OCI-M2 (cell line): Measurements from ENCODE around the gene OPA1.
A peak's percentile ranks its signal among the peaks of the same experiment; 100 is the strongest.

Experiments
- DNase-seq: peaks from one replicate; lab custom pipeline; 2025; ENCODE audit not compliant: unreplicated experiment; lab: John Stamatoyannopoulos, UW

The OPA1 gene, protein sequence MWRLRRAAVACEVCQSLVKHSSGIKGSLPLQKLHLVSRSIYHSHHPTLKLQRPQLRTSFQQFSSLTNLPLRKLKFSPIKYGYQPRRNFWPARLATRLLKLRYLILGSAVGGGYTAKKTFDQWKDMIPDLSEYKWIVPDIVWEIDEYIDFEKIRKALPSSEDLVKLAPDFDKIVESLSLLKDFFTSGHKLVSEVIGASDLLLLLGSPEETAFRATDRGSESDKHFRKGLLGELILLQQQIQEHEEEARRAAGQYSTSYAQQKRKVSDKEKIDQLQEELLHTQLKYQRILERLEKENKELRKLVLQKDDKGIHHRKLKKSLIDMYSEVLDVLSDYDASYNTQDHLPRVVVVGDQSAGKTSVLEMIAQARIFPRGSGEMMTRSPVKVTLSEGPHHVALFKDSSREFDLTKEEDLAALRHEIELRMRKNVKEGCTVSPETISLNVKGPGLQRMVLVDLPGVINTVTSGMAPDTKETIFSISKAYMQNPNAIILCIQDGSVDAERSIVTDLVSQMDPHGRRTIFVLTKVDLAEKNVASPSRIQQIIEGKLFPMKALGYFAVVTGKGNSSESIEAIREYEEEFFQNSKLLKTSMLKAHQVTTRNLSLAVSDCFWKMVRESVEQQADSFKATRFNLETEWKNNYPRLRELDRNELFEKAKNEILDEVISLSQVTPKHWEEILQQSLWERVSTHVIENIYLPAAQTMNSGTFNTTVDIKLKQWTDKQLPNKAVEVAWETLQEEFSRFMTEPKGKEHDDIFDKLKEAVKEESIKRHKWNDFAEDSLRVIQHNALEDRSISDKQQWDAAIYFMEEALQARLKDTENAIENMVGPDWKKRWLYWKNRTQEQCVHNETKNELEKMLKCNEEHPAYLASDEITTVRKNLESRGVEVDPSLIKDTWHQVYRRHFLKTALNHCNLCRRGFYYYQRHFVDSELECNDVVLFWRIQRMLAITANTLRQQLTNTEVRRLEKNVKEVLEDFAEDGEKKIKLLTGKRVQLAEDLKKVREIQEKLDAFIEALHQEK

GRCh38 chr3:193592841-193593667, at the start of gene OPA1:
Gene OPA1 (plus strand): TSS chr3:193593208. CDS start chr3:193593378, 170 bp downstream.
- peak; percentile 72 for DNase-seq

- no peak for DNase-seq
These were observed 48.7 kb upstream of the OPA1 start for GRCh38 chr3:193544289-193544688.

DNA sequence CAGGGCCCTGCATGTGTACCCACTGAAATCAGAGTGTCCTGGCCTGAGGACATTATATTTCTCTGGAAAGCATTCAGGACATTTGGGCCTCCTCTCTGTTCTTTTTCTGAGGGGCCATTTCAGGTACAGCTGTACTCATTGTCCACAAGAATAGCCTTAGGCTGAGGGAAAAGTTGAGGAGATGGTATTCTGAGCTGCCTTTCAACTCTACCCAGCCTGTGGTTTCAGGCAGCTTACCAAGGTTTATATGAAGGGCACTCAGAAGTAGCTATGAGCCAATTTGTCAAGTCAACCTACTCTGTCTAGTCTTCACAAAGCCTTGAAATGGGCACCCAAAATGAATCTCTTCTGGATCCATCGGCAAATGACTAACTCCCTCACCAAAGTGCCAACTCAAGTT, 47.7 kb upstream of the OPA1 start:
- DNase-seq: no peak

DNA sequence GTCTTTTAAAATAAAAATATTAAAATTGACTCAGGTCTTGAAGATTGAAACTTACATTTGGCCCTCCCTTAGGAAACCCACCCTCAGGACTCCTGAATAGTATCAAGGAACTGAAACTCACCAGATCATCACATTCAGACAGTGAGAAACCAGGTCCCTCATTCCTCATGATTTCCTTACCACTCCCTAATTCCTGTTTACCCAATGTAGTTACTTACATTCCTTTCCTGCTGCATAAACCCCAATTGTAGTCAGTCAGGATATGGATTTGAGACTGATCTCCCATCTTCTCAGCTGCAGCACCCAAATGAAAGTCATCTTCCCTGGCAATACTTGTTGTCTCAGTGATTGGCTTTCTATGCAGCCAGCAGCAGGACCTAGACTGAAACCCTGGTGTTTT, 46.9 kb upstream of the OPA1 start:
- DNase-seq: no peak

DNA sequence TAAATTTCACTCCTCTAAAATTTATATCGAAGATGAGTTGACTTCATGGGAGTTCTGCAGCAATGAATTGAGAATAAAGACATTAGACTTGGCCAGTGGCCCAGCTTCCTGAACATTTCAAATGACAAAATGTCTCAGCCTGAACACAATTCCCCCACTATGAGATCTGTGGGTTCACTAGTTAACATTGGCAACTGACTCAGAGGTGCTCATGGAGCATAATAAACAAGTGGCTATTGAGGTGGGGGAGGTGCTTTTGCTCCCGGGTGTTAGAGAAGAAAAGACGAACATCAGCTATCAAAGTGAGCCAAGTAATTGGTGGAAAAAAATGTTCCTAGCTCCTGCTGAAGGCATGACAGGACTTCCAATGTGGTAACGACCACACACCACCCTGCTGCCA, 44.6 kb upstream of the OPA1 start:
- no peak for DNase-seq

- no peak for DNase-seq
These were observed 40.1 kb upstream of the OPA1 start for GRCh38 chr3:193552923-193553322.

GRCh38 chr3:193553586-193553985, 39.4 kb upstream of the OPA1 start:
- no peak for DNase-seq

GRCh38 chr3:193554811-193555210, 38.2 kb upstream of the OPA1 start, which contains the start of gene ATP13A4:
Gene ATP13A4 (minus strand): TSS chr3:193554895. CDS start chr3:193554799, 96 bp downstream.
- no peak for DNase-seq

DNA sequence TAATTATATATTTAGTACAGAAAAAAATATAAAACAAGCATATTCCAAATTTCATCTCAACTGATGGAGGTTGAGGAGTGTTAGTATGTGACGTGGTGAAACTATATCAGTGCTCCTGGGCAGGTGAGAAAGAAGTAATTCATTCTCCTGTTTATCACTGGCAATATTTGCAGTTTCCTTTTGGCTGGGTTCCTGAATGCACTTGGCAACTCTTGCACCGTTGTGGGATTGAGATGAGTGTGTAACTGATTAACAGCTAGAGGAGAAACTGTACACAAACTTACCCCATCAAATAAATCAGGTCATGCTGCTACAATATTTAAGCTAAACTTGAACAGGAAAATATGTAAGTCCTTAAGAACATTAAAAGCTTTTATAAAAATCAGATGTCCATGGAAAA, 36.2 kb upstream of the OPA1 start:
- DNase-seq: no peak

- no peak for DNase-seq
These were observed 33.9 kb upstream of the OPA1 start for GRCh38 chr3:193559100-193559499.

GRCh38 chr3:193560091-193560490, 32.9 kb upstream of the OPA1 start:
- no peak for DNase-seq

GRCh38 chr3:193560870-193561269, 32.1 kb upstream of the OPA1 start:
- no peak for DNase-seq

DNA sequence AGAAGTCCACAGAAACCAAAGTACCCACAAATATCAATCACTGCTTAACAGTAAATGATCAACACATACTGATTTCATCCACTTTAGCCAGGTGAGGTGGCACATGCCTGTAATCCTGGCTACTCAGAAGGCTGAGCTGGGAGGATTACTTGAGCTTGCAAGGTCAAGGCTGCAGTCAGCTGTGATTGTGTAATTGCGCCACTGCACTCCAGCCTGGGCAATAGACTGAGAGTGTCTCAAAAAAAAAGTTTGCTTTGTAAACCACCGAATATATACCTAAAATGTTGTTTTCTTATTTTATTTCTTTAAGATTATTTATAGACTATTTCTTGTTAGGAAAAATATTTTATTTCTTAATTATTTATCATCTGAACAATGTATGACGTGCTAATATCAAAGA, 29.6 kb upstream of the OPA1 start:
- no peak for DNase-seq

DNA sequence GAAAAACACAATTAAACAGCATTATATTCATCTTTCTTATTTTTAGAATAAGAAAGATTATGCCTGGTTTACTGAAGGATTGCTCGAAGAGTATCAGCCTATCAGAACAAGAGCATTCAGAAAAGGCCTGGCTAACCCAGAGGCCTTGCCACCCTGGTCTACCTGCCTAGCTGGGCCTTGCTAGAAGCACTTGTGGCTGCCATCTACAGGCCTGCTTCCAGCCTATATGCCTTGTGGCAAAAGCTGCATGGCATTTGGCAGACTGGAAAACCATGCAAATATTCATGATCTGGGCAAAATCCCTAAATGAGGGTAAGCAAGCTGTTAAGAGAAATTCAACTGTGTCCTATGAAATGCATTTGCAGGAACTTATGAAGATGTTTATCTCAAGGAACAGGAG, 29.0 kb upstream of the OPA1 start:
- DNase-seq: no peak

DNA sequence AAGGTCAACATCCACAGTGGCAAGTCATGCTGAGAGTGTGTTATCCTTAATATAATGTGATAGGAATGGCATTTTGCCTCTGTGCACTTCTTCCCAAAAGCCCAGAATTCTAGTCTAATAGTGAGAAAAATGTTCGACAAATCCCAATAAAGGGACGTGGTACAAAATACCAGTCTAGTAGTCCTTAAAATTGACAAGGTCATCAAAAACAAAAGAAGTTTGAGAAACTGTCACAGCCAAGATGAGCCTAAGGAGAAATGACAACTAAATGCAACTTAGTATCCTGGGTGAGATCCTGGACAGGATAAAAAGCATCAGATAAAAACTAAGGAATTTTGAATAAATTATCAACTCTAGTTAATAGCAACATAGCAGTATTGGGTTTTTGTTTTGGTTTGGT, 23.9 kb upstream of the OPA1 start:
- DNase-seq: no peak

DNA sequence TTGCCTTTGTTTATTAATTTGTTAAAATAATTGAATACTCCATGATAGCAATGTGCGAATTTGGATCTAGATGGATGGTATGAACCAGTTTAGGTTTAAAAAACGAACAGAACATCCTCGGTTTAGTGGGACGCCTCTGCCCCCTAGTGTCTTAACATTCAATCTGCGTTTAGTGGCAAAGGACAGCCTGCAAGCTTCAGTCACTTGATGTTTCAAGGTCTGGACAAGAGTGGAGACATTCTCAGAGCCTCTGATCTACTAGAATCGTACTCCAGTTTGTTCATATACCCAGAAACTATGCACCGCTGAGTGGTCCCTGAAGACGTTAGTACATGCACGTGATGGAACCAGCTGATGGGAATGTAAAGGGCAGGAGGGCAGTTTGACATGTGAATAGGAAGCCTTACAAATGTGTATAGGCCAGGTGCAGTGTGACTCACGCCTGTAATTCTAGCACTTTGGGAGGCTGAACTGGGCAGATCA, 20.5 kb upstream of the OPA1 start:
- DNase-seq: peak; percentile 25

DNA sequence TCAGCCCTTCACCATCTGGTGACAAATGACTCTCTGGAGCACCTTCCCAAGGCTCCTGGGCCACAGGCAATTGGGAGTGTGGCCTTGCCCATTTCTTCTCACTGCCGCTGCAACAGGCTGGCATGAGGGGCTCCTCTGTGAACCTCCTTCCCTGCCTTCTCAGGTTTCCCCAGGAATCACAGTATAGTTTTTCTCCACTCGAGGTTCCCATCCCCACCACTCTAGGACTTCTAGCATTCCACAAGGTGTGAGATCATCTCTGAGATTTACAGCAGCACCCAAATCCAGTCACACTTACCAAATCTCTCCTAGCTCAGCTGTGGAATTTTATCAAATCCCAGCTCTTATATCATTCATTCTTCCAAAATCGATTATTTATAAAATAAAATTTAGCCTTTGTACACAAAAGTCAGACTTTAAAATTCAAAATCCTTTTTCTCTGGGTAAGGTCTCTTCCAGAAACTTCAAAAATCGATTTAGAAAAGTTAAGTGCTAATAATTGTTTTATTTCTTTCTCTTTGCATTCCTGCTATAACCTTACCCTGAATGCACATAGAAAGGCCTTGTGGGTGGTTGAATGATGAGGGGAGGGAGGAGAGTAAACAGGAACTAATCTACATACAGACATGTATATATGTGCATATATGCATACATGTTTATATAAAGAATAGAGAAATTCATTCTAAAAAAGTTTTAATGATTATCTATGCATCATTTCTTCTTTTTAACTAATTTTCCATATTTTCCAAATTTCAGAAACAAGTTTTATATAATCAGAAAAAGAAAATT, 19.4 kb upstream of the OPA1 start:
- DNase-seq: no peak

DNA sequence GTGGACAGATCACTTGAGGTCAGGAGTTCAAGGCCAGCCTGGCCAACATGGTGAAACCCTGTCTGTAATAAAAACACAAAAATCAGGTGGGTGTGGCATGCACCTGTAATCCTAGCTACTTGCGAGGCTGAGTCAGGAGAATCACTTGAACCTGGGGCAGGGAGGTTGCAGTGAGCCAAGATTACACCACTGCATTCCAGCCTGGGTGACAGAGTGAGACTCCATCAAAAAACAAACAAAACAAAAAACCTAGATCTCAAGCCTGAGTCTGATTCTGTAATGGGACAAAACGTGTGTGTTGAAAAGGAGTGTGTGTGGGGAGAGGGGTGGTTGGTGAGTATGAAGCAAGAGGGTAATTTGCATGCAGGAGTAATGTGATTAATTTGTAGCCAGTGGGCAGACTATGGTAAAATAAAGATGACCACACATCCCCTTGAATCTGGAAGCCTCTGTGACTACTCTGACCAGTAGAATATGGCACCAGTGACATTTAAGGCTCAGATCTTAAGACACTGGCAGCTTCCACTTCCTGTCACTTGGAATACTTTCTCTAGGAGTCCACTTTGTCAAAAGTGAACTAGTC, 18.4 kb upstream of the OPA1 start:
- no peak for DNase-seq

DNA sequence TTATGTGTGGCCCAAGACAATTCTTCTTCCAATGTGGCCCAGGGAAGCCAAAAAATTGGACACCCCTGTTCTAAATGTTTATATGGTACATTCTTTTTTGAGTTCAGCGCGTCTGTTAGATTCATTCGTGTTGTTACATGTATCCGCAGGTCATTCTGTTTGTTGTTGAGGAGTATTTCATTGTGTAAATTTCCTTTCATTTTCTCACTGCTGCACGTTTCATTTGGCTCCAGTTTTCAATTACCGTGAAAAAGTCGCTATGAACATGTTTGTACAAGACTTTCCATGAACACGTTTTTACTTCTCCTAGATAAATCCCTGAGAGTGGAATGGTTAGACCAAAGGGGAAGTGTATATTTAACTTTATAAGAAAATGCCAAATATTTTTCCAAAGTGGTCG, 7.5 kb upstream of the OPA1 start:
- no peak for DNase-seq

DNA sequence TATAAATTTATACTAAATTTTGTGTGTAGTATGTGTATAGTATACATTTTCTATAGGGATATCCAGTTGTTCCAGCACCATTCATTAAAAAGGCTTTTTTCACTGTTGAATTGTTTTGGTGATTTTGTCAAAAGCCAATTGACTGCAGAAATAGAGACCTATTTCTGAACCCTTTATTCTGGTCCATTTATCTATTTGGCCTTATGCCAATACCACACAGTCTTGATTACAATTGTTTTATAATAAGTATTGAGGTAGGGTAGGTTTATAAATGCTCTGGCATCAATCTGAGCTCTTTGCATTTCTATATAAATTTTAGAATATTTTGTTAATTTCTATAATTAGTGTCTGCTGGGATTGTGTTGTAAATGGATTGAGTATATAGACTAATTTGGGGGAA, 6.5 kb upstream of the OPA1 start:
- no peak for DNase-seq
